ENCODE results near the gene HIRA.

Gene HIRA

DNA sequence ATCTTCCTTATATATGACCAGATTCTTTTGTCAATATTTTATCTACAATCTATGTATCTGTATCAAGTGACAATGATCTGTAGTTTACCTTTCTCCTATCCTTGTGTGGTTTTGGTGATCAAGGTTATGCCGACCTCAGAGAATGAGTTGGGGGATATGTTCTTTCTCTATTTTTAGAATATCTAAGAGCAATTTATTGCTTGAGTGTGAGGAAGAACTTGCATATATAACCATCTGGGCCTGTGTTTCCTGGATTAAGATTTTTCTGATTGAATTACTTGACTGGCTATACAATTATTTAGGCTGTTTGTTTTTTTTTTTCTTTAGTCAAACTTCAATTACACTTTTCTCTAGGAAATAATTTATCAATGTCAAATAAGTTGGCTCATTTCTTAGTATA lies 30.0 kb upstream of the HIRA start:
- H3K27me3 ChIP-seq (ENCODE audit: control insufficient read depth in 1 of 2, insufficient read depth in 2 of 2, low read length in 2 of 2) = no peaks in the 10 kb centered on the region
- H3K36me3 ChIP-seq (ENCODE audit: insufficient read depth, low read length) = peaks cover 39% of the 10 kb centered on the region
- no peak overlapping the region for H3K27ac ChIP-seq (ENCODE audit: low read depth, low read length)
- no peak overlapping the region for H3K9ac ChIP-seq (ENCODE audit: low read length)
- H3K4me3 ChIP-seq (ENCODE audit: low read depth in 1 of 2, low read length in 2 of 2) = no peak overlapping the region
- H3K4me1 ChIP-seq (ENCODE audit: insufficient read depth, low read length) = no peaks in the 10 kb centered on the region
- no peaks in the 10 kb centered on the region for H3K9me3 ChIP-seq (ENCODE audit: low read length)

DNA sequence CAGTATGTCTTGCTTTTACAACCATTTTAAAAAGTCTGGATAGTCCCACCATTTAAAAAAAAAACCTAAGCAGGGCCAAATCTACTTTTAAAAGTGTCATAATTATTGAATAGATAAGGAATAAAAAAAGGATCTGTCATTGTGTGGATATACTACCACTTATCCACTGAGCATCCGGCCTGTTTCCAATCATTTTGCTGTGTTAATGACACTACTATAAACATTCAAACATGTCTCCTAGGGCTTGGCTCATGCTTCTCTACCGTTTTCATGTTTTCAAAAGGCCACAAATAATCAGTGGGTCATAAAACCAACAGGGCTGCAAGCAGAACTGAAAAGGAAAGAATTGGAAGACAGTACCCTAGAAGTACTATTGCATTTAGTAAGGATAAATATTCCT lies 28.5 kb upstream of the HIRA start:
- Histone ChIP-seq H3K4me3 (ENCODE audit: low read depth in 1 of 2, low read length in 2 of 2) (no peak overlapping the region), H3K36me3 (ENCODE audit: insufficient read depth, low read length) (peaks cover 42% of the 10 kb centered on the region), H3K9me3 (ENCODE audit: low read length) (no peaks in the 10 kb centered on the region), H3K27ac (ENCODE audit: low read depth, low read length) (no peak overlapping the region), H3K4me1 (ENCODE audit: insufficient read depth, low read length) (no peaks in the 10 kb centered on the region), H3K9ac (ENCODE audit: low read length) (no peak overlapping the region), H3K27me3 (ENCODE audit: control insufficient read depth in 1 of 2, insufficient read depth in 2 of 2, low read length in 2 of 2) (no peaks in the 10 kb centered on the region)

DNA sequence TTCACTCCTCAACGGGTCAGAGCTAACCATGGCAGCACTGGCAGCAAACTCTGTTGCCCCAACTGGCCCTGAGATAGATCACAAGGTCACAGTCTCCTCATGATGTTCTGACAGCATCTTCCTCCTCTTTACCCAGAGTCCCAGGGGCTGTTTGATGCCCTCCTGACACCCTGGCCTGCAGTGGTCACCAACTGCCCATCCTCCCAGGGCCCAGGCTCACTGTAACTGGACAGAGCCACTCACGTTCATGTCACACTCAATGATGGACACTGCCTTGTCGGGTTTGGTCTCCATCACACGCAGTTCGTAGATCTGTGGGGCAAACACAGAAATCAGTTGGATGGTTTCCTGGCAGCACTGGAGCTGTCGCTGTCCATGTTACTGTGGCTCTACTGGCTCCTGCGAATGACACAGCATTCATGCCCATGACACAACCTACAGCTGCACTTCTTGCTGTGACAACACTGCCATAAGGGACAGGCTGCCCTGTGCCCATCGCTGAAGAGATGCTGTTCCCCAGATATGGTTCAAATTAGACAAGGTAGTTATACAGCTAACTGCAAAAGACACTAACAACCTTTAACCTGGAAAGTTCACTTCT lies 26.4 kb upstream of the HIRA start:
- peaks cover 52% of the 10 kb centered on the region for H3K36me3 ChIP-seq (ENCODE audit: insufficient read depth, low read length)
- H3K27ac ChIP-seq (ENCODE audit: low read depth, low read length) = no peak overlapping the region
- H3K9ac ChIP-seq (ENCODE audit: low read length) = no peak overlapping the region
- H3K4me3 ChIP-seq (ENCODE audit: low read depth in 1 of 2, low read length in 2 of 2) = no peak overlapping the region
- no peaks in the 10 kb centered on the region for H3K4me1 ChIP-seq (ENCODE audit: insufficient read depth, low read length)
- H3K9me3 ChIP-seq (ENCODE audit: low read length) = no peaks in the 10 kb centered on the region
- H3K27me3 ChIP-seq (ENCODE audit: control insufficient read depth in 1 of 2, insufficient read depth in 2 of 2, low read length in 2 of 2) = no peaks in the 10 kb centered on the region

DNA sequence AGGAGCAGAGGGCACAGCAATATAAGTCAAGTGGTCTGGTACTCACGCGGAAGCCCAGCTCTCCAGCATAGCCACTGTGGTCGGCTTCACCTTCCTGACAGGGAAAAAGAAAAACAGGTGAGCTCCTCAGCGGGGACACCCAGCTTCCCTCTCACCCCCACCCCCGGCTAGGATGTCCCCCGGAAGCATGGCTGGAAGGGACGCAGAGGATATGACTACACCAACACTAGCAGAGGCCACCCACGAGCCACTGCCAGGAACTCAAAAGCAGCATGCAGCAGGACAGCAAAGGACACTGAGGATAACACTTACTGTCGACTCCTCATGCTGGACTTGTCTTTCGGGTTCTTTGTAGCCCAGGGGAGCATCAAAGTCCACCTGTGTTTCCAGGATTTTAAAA lies 25.0 kb upstream of the HIRA start:
- Histone ChIP-seq H3K4me3 (ENCODE audit: low read depth in 1 of 2, low read length in 2 of 2) (no peak overlapping the region), H3K9ac (ENCODE audit: low read length) (no peak overlapping the region), H3K9me3 (ENCODE audit: low read length) (no peaks in the 10 kb centered on the region), H3K27ac (ENCODE audit: low read depth, low read length) (no peak overlapping the region), H3K36me3 (ENCODE audit: insufficient read depth, low read length) (peaks cover 65% of the 10 kb centered on the region), H3K4me1 (ENCODE audit: insufficient read depth, low read length) (no peaks in the 10 kb centered on the region), H3K27me3 (ENCODE audit: control insufficient read depth in 1 of 2, insufficient read depth in 2 of 2, low read length in 2 of 2) (no peaks in the 10 kb centered on the region)

DNA sequence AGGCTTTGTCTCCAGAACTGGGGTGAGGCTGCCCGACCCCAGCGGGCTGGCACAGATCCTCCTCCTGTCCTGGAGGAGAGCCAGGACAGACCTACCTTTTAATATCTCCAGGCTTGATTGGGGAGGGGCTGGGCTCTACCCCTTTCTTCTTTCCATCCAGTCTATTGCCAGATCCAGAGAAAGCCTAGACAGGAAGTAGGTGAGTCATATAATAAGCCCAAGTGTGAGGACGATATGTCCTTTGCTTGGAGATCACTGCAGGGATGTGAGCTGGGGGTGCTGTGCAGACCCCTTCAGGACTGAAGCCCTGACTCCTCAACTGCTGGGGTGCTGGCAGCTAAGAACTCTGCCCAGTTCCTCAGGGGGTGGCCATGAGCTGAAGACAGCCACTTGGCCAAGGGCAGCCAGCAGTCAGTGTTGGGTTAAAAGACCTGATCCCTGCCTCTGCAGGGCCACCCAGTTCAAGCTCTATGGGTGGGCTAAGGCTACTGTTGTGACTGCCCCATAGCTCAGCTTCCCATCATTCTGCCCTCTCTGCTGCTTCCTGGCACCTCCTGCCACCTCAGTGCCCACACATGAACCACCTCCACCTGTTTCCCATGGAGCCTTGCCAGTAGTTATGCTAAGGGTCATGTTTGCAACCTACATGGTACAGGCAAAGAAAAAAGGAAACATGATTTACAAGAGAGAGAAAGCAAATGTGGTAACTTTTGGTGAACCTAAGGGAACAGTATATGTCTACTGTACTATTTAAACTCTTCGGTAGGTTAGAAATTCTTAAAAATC lies 24.2 kb upstream of the HIRA start:
- Histone ChIP-seq H3K9me3 (ENCODE audit: low read length) (no peaks in the 10 kb centered on the region), H3K9ac (ENCODE audit: low read length) (no peak overlapping the region), H3K27ac (ENCODE audit: low read depth, low read length) (no peak overlapping the region), H3K4me3 (ENCODE audit: low read depth in 1 of 2, low read length in 2 of 2) (no peak overlapping the region), H3K36me3 (ENCODE audit: insufficient read depth, low read length) (peaks cover 68% of the 10 kb centered on the region), H3K4me1 (ENCODE audit: insufficient read depth, low read length) (no peaks in the 10 kb centered on the region), H3K27me3 (ENCODE audit: control insufficient read depth in 1 of 2, insufficient read depth in 2 of 2, low read length in 2 of 2) (no peaks in the 10 kb centered on the region)

DNA sequence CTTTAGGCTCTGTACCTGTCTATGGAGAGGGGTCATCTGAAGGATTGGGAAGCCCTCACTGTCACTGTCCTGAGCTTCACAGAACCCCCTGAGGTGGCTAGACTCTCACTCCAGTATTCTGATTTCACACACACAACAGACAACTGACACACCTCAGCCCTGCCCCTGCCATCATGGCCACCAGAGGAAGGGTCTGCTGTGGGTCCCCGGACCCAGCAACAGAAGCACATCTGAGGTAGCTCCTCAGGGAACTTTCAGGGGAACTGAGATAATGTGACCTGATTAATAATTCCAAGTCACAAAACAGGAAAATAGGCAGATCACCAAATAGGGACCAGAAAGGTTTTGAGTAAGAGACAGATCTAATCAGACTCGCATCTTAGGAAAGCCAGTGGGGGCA lies 23.5 kb upstream of the HIRA start:
- H3K9ac ChIP-seq (ENCODE audit: low read length) = no peak overlapping the region
- no peaks in the 10 kb centered on the region for H3K4me1 ChIP-seq (ENCODE audit: insufficient read depth, low read length)
- H3K9me3 ChIP-seq (ENCODE audit: low read length) = no peaks in the 10 kb centered on the region
- H3K36me3 ChIP-seq (ENCODE audit: insufficient read depth, low read length) = peaks cover 68% of the 10 kb centered on the region
- no peak overlapping the region for H3K4me3 ChIP-seq (ENCODE audit: low read depth in 1 of 2, low read length in 2 of 2)
- no peaks in the 10 kb centered on the region for H3K27me3 ChIP-seq (ENCODE audit: control insufficient read depth in 1 of 2, insufficient read depth in 2 of 2, low read length in 2 of 2)
- no peak overlapping the region for H3K27ac ChIP-seq (ENCODE audit: low read depth, low read length)

DNA sequence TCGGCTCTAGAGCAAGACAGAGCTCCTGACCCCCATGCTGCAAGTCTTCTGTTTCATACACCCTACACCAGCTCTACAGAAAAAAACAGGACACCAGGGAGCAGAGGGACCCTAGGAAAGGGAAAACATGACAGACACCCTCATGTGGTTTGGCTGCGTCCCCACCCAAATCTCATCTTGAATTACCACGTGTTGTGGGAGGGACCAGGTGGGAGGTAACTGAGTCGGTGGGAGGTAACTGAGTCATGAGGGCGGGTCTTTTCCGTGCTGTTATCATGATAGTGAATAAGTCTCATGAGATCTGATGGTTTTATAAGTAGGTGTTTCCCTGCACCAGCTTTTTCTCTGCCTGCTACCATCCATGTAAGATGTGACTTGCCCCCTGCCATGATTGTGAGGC lies 22.6 kb upstream of the HIRA start:
- Histone ChIP-seq H3K4me1 (ENCODE audit: insufficient read depth, low read length) (no peaks in the 10 kb centered on the region), H3K36me3 (ENCODE audit: insufficient read depth, low read length) (peaks cover 68% of the 10 kb centered on the region)

DNA sequence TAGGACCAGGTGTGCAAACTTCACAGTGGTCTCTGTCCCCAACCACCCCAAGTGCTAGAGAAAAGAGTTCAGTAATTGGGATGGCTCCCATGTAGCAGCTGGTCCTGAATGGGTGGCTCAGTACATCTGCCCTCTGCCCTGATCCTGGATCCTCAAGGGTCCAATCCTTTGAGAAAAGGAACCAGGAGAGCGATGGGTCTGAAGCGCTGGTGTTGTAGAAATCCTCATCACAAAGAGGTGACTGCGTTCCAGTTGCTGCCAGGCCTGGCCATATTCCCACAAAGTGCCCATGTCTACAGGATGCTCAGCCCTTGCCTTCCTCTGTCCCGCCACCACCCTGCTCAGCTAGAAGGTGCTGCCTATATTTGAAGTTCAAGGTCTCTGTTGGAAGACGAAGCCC lies 22.2 kb upstream of the HIRA start:
- H3K9me3 ChIP-seq (ENCODE audit: low read length) = no peaks in the 10 kb centered on the region
- no peak overlapping the region for H3K27ac ChIP-seq (ENCODE audit: low read depth, low read length)
- peaks cover under 1% of the 10 kb centered on the region for H3K4me1 ChIP-seq (ENCODE audit: insufficient read depth, low read length)
- peaks cover 68% of the 10 kb centered on the region for H3K36me3 ChIP-seq (ENCODE audit: insufficient read depth, low read length)
- H3K9ac ChIP-seq (ENCODE audit: low read length) = no peak overlapping the region
- H3K4me3 ChIP-seq (ENCODE audit: low read depth in 1 of 2, low read length in 2 of 2) = no peak overlapping the region
- H3K27me3 ChIP-seq (ENCODE audit: control insufficient read depth in 1 of 2, insufficient read depth in 2 of 2, low read length in 2 of 2) = no peaks in the 10 kb centered on the region

More for the DNA sequence above, 22.6 kb upstream of the HIRA start:
- Histone ChIP-seq H3K27ac (ENCODE audit: low read depth, low read length) (no peak overlapping the region), H3K27me3 (ENCODE audit: control insufficient read depth in 1 of 2, insufficient read depth in 2 of 2, low read length in 2 of 2) (no peaks in the 10 kb centered on the region), H3K9me3 (ENCODE audit: low read length) (no peaks in the 10 kb centered on the region), H3K4me3 (ENCODE audit: low read depth in 1 of 2, low read length in 2 of 2) (no peak overlapping the region), H3K9ac (ENCODE audit: low read length) (no peak overlapping the region)

DNA sequence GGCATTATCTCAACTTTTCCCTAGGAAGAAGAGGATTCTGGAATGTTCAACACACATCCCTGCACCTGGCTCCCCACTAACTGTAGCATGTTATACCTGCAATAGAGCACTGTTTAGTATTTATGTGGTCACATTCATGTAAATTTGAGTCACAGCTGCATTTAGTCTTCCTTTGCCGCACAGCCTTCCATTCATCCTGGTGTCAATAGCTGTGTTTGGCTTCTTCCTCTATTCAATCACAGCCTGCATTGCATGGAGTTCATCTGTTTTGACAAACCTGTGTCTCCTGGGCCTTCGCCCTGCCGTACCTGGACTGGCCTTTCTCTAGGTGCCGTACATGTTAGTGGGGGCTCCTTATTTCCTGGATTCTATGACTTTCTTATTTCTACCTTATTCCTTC lies 20.0 kb upstream of the HIRA start:
- no peak overlapping the region for H3K27ac ChIP-seq (ENCODE audit: low read depth, low read length)
- no peaks in the 10 kb centered on the region for H3K9me3 ChIP-seq (ENCODE audit: low read length)
- H3K4me3 ChIP-seq (ENCODE audit: low read depth in 1 of 2, low read length in 2 of 2) = no peak overlapping the region
- H3K36me3 ChIP-seq (ENCODE audit: insufficient read depth, low read length) = peaks cover 52% of the 10 kb centered on the region
- no peaks in the 10 kb centered on the region for H3K27me3 ChIP-seq (ENCODE audit: control insufficient read depth in 1 of 2, insufficient read depth in 2 of 2, low read length in 2 of 2)
- H3K9ac ChIP-seq (ENCODE audit: low read length) = no peak overlapping the region
- H3K4me1 ChIP-seq (ENCODE audit: insufficient read depth, low read length) = peaks cover 10% of the 10 kb centered on the region

DNA sequence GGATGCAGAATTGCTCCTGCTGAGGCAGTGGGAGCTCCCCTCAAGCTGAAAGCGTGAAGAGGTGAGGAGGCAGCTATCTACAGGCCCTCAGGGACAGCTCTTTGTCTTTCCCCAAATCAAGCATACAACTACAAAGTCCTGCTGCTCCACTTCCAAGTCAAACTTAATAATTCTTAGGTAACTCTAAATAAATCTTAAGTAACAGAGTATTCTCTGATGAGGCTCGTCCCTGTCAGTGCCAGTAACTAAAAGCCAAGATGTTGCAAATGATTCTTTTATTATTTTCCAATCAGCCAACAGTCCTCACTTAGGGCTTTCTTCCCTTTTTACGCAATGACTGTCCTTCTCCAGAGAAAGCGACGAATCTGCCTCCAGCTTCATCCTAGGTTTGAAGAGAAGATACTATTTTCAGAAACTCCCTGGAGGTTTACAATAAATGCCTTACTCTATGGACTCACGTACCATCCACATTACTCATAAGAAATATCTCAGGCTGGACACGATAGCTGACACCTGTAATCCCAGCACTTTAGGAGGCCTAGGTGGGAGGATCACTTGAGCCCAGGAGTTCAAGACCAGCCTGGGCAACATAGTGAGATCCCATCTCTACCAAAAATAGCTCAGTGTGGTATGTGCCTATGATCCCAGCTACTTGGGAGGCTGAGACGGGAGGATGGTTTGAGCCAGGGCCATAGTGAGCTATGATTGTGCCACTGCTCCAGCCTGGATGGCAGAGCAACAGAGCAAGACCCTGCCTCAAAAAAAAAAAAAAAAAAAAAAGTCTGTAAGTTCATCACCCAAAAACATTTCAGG lies 19.0 kb upstream of the HIRA start:
- no peaks in the 10 kb centered on the region for H3K9me3 ChIP-seq (ENCODE audit: low read length)
- H3K4me3 ChIP-seq (ENCODE audit: low read depth in 1 of 2, low read length in 2 of 2) = no peak overlapping the region
- no peak overlapping the region for H3K9ac ChIP-seq (ENCODE audit: low read length)
- H3K27me3 ChIP-seq (ENCODE audit: control insufficient read depth in 1 of 2, insufficient read depth in 2 of 2, low read length in 2 of 2) = no peaks in the 10 kb centered on the region
- peaks cover 20% of the 10 kb centered on the region for H3K4me1 ChIP-seq (ENCODE audit: insufficient read depth, low read length)
- no peak overlapping the region for H3K27ac ChIP-seq (ENCODE audit: low read depth, low read length)
- peaks cover 42% of the 10 kb centered on the region for H3K36me3 ChIP-seq (ENCODE audit: insufficient read depth, low read length)

DNA sequence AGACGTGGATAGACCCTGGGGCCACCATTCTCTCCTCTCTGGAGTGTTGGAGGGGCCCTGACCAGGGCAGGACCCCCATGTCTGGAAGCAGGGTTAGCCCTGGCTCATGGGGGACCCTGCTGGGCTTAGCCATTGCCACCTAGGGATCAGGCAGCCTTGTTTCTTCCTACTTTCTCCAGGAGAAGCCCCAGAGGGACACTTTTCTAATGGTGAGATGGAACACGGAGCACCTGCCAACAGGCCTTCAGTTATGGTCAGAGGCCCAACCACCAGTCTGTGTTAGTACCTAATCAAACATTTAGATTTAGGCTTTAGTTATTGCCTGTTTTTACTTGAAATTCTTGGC lies 17.9 kb upstream of the HIRA start:
- Histone ChIP-seq H3K9ac (ENCODE audit: low read length) (no peak overlapping the region), H3K4me3 (ENCODE audit: low read depth in 1 of 2, low read length in 2 of 2) (no peak overlapping the region), H3K4me1 (ENCODE audit: insufficient read depth, low read length) (peaks cover 24% of the 10 kb centered on the region), H3K9me3 (ENCODE audit: low read length) (no peaks in the 10 kb centered on the region), H3K27me3 (ENCODE audit: control insufficient read depth in 1 of 2, insufficient read depth in 2 of 2, low read length in 2 of 2) (no peaks in the 10 kb centered on the region), H3K36me3 (ENCODE audit: insufficient read depth, low read length) (peaks cover 31% of the 10 kb centered on the region), H3K27ac (ENCODE audit: low read depth, low read length) (no peak overlapping the region)

Measured in muscle layer of colon (tissue), 2 donors.